GM12878 (cell line): ENCODE data around the gene ABCC2.
A peak's percentile ranks its signal among the peaks of the same experiment; 100 is the strongest.

Experiments used
- CTCF ChIP-seq, 3 experiments: IDR thresholded peaks in 2 of 3; conservative IDR thresholded peaks in 1 of 3; 2 replicates each; pipeline ENCODE4 v1.5.1; 2011; ENCODE audit warnings: low read depth in 3 of 3, low read length in 3 of 3, mild to moderate bottlenecking in 3 of 3, control low read depth in 2 of 3, moderate library complexity in 2 of 3, inconsistent platforms in 1 of 3, mixed read lengths in 1 of 3; ENCODE audit not compliant: control insufficient read depth in 2 of 3, insufficient read depth in 1 of 3; ENCODE audit errors: extremely low read depth in 1 of 3
- CUX1 ChIP-seq: IDR thresholded peaks from 2 replicates; pipeline ENCODE4 v1.6.1; 2012; ENCODE audit warnings: improper control_type of control experiment, low read depth, low read length; ENCODE audit not compliant: insufficient replicate concordance
- TAF1 ChIP-seq: IDR thresholded peaks from 2 replicates; pipeline ENCODE4 v1.6.1; 2011; ENCODE audit warnings: mild to moderate bottlenecking, low read depth, low read length, borderline replicate concordance

- TF ChIP-seq TAF1 (no peak), CUX1 (no peak), CTCF (IDR thresholded peaks at IDR 0.05 in 2 of 3, conservative IDR thresholded peaks at IDR 0.05 in 1 of 3; ENCODE audit: control insufficient read depth in 2 of 3, extremely low read depth in 1 of 3, insufficient read depth in 1 of 3, low read depth in 3 of 3, low read length in 3 of 3) (peak; percentile 83 to 93 (median 89))
These were observed 63.5 kb downstream of the ABCC2 start for GRCh38 chr10:99845837-99846382.
